Activated CD4-positive, alpha-beta T cell treated with anti-CD3 and anti-CD28 coated beads, Interleukin-2, Interleukin-4, amounts not matched to agents 100 ng/mL and 50 ng/mL, durations not matched to agents 16 hours and 8 hours (primary cell): ENCODE results near the gene MEIS1.

ENCODE experiments used
- DNase-seq: peaks from one replicate; pipeline ENCODE4 v3.0.0-alpha.2; 2020; ENCODE audit warnings: low spot score

MEIS1 gene

DNA sequence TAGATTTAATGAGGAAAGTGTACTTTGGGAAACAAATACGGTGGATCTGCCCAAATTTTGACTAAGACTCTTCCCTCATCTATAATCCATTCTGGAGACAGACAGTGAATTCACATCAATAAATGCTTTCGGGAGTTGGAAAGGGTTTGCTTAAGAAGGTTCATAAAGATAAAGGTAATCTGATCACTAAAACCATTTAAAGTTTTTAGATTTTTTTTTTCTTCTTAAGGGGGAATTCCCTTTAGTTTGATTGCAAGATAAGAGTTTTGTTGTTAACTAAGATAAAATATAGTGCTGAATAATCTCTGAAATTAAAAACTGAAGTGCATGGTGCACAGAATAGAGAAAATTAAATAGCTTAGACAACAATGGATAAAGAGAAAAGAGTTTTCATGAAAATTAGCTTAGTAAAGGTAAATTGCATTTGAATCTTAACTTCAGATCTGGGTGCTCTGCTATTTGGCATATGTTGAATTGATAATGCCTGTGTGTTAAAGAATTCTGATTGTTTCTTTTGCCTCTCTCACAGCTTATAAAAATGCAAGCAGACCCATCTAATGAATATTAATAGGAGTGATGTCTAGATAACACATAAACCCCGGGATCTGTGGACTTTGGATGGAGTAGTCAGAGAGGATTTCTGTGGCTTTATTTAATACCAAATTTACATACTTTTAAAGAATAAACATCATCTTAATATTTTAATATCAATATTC, 100.8 kb downstream of the MEIS1 start:
- DNase-seq = no peak

DNA sequence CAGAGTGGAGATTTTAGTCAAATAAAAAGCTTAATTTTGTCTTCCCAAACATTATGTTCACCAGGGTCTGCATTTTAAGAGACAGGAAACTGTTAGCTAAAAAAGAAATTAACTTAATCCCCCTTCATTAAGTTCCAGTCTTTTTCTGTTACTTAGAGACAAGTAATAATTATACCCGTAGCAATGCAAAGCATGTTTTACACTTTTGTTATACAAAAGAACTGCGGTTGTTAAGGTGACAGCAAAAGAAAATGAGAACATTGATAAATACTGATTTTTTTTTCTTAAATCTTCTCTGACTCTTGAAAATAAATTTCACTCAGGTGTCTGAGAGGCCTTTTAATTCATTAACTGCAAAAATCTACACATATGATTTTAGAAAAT, 101.4 kb downstream of the MEIS1 start:
- DNase-seq = no peak

DNA sequence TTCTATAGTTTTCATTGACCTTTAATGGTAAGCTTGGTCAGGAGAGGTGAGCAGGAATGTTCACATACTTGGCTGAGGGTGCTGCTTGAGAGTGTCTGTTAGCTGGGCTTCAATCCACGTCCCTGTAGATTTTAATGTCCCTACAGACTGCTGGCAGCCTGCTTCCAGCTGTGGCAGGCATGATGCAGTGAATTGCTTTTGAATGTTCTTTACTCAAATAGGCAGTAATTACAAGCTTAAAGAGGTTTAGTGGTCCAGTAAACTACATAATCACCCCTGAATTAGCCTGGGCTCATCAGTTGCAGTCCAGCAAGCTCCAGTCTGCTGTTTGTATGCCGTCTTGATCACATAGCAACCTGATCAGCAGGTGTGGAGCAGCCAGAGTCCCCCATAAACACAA, 102.1 kb downstream of the MEIS1 start:
- DNase-seq = no peak

DNA sequence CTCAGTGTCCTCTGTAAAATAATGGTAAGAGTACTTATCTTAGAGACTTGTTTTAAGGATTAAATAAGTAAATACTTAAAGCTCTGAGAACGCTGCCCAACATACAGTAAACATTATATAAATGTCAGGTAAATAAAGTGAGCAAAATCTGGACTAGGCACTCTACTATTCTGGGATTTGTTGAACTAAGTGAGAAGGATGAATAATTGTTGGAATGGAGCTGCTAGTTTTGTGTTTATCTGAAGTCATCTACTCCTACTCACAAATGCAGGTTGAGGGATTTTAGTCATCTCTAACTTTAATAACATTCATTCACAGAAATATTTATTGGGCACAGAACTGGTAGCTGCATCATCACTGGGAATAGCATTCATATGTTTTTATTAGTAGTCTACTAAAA, 103.4 kb downstream of the MEIS1 start:
- no peak for DNase-seq

DNA sequence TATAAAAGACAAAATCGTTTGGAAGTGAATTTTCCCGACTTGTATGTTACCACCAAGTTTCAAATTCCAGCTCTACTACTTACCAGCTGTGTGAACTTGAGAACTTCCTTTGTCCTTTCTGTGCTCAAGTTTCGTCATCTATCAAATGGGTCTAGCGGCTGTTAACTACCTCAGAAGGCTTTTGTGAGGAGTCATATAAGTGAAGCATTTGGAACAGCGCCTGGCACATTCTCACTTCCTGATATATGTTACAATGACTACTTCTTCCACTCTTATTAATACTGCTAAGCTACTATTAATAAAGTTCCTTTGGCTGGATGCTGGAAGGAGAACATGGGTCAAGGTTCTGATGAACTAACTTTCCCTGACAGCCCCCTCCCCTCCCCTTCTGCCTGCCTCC, 104.5 kb downstream of the MEIS1 start:
- DNase-seq = no peak

DNA sequence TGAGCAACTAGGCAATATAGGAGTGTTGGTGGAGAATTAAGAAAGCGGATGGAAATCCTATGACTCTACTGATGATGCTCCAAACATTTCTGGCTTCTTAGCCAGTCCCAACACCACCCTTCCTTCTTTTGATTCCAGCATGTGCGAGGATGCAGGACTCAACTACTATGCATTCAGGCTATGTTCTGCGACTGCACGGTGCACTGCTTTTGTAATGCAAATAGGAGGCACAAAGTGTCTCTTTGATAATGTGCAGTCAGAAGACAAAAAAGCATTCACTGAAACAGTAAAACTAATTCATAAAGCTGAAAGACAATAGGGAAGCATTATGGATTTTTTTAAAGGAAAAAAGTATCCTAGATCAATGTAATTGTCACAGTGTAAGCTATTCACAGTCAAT, 106.7 kb downstream of the MEIS1 start:
- DNase-seq = no peak

DNA sequence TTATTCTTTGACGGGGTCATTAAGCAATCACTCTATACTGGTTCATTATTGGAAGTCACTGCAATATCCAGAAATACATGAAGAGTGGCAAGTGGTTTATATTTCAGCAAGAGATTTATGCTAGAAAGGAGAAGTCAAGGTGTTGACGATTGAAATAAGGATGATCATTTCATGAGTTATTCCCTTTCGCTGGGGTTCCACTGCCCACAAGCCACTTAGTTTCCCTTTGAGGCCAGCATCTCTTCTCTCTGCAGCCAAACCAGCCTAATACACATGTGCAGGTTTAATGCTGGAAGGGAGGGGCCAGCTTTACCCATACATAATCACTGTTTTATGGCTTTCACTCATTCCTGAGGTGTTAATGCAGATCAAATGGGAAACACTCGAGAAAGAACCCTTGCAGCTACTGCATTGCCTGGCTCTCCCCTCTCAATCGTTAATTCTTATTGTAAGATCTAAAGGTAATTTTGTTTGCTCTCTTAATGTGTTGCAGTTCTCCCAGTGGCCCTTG, 108.4 kb downstream of the MEIS1 start:
- DNase-seq = no peak

DNA sequence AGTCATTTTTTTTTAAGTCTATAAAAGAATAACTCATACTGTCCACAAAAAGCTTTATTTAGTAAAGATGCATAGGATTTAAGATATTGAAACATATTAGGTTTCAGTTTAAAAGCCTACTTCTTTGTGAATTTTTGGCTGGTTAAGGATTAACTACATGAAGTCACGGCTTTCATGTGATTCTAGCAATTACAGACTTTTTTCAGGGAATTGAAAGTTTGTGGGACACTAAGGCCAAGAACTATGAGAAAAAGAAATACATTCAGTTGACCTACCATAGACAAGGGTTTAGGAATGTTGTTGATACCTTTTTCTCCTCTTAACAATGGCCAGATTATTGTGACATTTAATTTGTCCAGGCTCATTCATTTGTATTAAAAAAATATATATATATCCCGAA, 109.3 kb downstream of the MEIS1 start:
- DNase-seq = no peak

DNA sequence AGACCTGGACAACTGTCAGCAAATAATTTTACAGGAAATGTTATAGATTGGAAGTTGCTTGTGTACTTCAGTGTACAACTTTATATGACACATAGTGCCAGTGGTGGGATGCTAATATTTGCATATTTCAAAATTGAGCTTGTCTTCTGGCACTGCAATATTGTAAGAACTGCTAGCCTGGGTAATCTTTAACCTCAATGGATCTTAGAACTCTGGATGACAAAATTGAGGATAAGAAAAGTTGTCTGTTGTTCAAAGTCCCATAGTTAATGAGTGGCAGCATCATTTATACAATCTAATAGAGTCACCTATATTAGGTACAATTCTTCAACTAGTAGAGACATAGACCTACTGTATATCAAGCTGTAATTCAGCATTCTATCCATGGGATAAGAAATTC, 110.3 kb downstream of the MEIS1 start:
- no peak for DNase-seq

DNA sequence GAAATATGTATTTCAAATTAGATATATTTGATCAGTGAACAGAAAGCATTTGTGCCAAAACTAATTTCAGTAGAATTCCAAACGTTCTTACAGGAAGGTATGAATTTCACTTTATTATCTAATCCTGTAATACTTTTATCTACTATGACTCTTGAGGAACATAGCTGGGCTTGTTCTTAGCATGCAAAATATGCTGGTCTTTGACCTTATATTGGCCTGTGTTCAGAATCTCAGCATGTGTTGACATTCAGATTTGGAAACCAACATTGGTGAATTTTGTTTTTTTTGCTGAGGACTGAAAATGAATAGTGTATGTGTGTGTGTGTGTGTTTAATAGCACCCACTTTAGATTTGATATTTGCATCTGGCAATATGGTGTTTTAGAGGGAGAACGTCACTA, 112.2 kb downstream of the MEIS1 start:
- no peak for DNase-seq

DNA sequence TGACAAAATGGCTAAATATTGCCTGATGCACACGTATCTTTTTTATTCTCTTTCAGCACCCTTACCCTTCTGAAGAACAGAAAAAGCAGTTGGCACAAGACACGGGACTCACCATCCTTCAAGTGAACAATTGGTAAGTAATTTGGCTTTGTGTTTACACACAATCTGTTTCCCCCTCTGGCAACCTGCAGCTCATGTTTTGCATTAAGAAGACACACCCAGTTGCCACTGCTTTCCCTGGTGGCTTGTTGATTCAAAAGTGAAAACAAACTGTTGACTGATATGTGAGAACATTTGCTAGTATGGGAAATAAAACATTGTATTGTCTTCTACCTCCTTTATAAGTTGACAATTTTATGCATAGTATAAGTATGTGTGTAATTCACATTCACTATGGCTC, 113.0 kb downstream of the MEIS1 start:
- no peak for DNase-seq

DNA sequence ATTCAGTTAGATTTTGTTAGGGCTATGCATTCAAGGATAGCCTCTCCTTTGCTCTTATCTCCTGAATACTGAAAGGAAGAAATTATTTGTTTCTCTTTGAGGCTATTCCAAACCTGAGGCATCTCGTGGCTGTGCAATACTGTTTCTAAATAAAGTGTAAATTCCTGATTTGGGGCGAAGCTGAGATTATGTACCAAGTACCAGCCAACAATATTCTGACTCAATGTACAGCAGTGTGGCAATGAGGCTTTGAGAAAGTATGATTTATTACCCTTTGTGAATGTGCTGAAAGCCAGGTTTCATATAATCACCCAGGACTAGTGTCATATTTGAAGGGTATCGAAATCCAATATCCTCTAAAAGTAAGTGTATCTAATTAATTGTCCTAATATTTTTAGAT, 113.5 kb downstream of the MEIS1 start:
- no peak for DNase-seq

DNA sequence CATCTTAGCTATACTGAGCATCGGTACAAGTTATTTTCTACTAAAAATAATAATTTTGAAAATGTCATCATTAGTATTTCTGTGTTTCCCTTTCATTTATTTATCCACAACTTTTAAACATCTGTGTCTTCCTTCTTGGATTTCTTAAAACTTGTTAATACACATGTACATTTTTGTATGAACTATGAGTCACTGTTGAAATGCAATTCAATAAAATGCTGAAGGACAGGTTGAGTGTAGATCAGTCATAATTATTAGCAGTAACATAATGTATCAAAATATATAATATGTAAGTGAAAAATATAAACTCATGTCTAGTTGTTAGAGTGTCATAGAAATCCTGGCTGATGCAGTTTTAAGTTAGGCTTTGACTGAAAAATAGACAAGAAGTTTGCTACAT, 115.9 kb downstream of the MEIS1 start:
- no peak for DNase-seq

DNA sequence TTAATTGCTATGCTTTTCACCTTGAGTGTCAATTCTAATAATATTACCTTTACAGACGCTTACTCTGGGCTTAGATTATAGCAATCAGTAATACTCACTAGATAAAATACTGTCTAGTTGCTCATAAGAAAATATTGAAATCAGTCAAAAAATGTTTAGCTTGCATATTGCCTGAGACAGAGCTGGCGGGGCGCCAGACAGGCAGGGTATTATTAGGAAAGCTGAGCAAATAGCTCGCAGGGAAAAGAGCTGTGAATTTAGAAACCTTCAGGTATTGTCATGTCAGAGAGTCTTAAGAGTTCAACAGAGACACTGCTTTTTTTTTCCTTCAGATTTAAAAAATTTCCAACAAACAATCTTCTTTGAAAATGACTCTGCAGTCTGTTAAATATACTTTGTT, 118.4 kb downstream of the MEIS1 start:
- no peak for DNase-seq

DNA sequence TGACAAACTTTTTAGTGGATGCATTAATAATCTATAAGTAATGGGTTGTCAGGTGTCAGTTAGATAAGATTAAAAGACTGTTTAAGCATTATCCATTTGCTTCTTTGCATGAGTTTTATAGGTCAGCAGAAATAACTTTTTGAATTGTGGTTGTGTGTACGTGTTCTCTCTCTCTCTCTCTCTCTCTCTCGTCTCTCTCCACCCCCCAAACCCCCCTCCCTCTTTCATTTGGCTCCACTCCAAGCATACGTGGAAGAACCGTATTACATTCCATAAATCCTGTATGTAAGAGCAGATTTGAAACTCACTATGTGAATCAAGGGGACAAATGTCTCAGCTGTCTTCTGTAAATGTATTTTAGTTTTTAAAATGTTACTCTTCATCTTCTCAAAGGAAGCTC, 120.2 kb downstream of the MEIS1 start:
- no peak for DNase-seq

DNA sequence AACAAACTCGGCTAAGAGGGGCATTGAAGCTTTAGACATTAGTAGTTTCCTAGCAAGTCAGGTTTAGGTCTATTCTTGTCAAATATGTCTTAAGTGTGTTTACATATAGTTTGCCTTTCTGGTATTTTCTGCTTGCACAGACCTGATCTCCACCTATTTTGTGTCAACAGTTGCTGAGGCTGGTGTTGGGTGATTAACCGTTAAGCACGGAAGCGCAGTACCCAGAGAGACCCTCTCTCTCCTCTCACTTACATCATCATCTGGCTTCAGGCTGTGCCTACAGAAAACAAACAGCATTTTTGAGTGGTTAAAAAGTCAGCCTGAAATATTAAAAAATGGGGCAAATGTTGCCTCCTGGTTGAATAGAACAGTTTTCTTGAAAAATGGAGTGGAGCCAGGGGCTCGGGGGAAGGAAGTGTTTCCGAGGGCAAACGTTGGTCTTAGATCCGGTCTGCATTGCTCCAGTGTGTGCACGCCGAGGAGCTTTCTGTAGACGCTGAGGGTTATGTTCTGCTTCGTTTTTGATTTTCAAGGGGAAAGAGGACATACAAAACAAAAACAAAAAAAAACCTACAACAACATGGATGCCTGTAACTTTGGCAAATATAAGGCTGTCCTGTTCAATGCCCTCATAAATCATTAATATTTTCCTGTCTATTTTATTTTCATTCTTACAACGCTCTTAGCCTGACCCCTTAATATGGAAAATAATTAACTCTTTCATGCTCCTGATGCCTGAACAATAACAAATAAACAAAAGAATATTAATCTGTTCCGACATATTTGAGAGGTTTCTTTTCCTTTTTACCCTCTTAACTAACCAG, 120.8 kb downstream of the MEIS1 start:
- DNase-seq = no peak

DNA sequence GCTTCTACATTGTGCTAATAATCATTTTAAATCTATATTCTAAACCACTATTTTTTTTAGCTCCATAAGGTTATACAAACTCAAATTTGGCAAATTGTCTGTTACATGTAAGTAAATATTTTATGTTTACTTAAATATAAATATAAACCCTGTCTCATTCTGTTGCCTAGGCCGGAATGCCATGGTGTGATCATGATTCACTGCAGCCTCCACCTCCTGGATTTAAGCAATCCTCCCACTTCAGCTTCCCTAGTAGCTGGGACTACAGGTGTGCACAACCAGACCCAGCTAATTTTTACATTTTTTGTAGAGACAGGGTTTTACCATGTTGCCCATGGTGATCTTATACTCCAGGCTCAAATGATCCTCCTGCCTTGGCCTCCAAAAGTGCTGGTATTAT, 124.7 kb downstream of the MEIS1 start:
- no peak for DNase-seq

DNA sequence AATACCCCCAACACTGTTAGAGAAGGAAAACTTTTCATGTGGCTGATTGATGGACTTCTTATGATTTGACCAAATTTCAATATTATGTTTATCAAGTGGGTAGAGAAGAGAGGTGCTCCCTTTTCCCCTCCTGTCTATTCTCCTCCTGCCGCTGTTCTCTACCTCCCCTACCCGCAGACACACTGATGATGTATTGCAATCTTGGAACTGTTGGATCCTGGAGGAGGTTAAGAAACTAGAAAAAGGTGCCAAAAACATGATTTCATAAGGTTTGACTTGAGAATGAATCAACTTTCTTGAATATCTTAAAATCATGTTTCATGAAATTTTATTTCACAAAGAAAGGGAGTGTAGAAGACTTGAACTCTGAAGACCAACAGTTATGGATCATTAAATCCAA, 125.8 kb downstream of the MEIS1 start:
- no peak for DNase-seq

DNA sequence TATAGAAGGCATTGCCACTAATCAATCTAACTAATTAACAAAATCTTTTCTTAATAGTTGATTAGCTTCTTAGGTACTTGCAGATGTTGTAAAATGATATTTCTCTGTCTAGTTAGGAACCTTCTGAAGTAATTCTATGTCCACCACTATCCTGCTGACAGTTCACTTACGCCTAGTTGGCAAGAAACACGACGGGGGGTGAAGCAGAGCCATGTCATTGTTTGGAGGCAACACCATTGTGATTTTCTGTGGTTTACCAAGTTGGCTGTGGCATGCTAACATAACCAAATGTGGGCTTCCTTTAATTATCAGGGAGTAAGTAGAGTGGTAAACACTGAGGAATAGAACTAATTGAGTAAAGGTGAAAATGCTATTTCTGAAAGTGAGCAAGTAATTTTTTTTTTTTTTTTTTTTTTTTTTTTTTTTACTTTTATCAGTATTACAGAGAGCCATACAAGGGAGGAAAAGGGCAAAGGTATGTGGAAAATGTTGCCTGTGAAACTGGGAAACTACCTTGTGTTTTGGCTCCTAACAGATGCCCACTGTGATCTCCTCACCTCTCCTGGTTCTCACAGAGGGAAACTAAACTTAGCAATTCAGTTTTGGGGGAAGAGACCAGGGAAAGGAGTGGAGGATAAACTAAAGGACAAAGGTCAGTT, 126.8 kb downstream of the MEIS1 start:
- no peak for DNase-seq

DNA sequence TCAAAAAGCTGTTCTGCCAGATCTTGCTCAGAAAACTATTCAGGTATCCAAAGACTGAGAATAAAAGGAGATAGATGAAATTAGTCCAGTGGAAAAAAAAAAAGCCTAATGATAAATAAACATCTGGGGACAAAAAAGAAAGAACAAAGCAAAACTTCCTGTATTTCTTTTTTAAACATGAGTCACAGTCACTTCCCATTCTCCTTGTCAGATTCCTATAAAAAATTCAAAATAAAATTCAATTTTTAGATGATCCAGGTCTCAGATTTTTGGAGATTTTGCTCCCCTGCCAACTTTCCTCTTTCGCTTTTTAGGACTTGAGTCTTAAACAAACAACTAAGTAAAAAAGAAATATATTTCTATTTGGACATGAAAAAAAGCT, 127.4 kb downstream of the MEIS1 start:
- no peak for DNase-seq

DNA sequence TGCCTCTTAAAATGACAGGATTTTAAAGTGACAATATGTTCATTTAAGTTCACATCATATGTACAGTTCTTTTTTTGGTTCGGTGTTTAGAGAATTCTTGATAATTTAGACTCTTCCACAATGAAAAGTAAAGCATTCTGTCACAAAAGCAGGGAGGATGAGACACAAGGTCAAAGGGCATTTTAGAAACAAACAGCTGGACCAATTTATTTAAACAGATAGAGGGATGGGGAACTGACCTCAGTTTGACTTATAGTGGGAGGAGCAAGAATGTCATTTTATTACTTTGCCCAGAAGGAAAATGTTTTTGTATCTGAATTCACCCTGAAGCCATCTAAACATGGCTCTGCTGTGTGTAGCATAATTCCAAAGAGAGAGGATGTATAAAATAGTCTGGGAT, 128.5 kb downstream of the MEIS1 start:
- DNase-seq = no peak

DNA sequence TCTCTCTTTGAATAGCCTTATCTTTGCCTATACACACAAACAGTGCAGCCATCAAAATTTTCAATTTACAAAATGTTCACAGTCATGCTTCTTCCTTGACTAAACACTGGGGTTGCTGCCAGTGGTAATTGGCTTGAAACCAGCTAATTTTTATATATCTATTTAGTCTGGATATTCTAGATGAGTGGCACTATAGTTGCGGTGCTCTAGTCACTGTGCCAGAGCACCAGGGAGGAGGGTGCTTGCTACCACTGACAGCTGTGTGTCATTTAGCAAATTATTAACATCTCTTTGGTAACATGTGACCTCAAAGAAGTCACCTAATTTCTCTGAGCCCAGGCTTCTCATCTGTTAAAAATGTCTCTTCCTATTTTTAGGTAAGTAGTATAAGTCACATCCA, 130.4 kb downstream of the MEIS1 start:
- DNase-seq = no peak

DNA sequence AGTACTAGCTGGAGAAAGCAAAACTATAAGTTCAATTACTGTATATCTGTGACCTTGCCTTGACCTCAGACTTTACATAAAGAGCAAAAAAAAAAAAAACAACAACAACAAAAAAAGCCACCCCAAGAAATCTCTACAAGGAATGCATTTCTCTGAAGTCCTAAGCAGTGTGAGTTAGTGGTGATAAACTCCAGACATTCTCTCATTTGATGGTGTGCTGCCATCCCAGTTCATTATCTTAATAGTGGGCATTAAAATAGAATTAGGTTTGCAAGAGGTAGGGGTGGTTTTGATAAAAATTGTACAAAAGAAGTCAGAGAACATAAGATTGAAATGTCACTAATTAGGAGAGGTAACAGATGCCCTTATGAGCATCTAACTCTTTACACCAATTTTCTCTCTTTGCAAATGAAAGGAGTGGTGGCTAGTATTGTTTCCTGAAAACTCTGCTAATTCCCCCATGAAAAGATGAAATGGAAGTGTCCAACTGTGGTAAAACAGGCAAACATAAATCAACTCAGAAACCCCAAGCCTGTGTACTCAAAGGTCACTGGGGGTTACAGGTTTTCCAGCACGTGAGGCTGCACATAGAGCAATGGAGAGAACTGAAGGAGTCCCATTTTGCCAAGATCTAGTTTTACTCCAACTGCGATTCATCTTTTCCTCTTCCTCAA, 131.9 kb downstream of the MEIS1 start:
- DNase-seq = no peak
